Fibroblast of lung (primary cell): ENCODE measurements around the gene GDPD4.

ENCODE experiments used
- EZH2 ChIP-seq: IDR thresholded peaks from 2 replicates; pipeline ENCODE4 v1.5.1; 2012; ENCODE audit warnings: low read length, control low read depth, mild to moderate bottlenecking; ENCODE audit errors: missing control alignments
- TF ChIP-seq, protein P1 (sequence below), 2 donors: IDR thresholded peaks in 1 of 2; conservative IDR thresholded peaks in 1 of 2; 1 replicate in 1 of 2; 2 replicates in 1 of 2; pipeline ENCODE4 v1.5.1; 2011 to 2012; ENCODE audit warnings: low read length in 2 of 2, control low read depth in 1 of 2, inconsistent platforms in 1 of 2, low read depth in 1 of 2, mild to moderate bottlenecking in 1 of 2

DNA sequence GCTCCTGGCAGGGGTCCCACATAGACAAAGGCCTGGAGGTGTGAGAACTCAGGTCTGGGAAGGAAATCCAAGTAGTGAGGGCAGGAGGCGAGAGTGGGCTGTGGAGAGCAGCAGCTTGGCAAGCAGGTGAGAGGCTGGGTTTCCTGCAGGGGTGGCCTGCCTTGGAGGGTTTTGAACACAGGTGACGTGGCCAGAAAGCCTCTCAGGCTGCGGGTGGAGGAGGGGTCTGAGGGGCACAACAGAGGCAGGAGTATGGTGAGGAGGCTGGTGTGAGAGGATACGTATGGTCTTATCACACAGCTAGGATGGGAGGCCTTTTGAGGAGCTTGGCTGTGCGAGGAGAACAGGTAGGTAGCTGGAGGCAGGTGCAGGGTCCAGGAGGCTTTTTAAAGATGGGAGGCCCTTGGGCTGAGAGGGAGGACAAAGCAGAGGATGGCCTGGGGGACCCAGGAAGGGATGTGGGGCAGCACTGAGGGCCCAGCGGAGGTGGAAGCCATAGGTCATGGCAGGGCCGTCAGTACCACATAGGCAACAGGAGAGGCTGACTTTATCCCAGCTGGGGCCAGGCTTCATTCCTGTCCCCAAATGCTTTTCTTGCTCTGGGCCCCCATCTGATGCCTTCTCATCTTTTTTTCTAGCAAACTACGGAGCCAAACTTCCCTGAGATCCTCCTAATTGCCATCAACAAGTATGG is 89.0 kb downstream of the GDPD4 start:
- TF ChIP-seq, protein P1, sequence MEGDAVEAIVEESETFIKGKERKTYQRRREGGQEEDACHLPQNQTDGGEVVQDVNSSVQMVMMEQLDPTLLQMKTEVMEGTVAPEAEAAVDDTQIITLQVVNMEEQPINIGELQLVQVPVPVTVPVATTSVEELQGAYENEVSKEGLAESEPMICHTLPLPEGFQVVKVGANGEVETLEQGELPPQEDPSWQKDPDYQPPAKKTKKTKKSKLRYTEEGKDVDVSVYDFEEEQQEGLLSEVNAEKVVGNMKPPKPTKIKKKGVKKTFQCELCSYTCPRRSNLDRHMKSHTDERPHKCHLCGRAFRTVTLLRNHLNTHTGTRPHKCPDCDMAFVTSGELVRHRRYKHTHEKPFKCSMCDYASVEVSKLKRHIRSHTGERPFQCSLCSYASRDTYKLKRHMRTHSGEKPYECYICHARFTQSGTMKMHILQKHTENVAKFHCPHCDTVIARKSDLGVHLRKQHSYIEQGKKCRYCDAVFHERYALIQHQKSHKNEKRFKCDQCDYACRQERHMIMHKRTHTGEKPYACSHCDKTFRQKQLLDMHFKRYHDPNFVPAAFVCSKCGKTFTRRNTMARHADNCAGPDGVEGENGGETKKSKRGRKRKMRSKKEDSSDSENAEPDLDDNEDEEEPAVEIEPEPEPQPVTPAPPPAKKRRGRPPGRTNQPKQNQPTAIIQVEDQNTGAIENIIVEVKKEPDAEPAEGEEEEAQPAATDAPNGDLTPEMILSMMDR (conservative IDR thresholded peaks at IDR 0.05 in 1 of 2, IDR thresholded peaks at IDR 0.05 in 1 of 2; ENCODE audit: low read depth in 1 of 2, low read length in 2 of 2) = no peak
- TF ChIP-seq EZH2 = no peak
